H1 (cell line): ENCODE results near the gene HNRNPDL. TPM values are rescaled to one million over a fixed set of nuclear protein-coding genes. Genes with fewer than 3 reads are reported as not detected.
"Not testable (repeated sequence)": the region's sequence is repeated elsewhere in the genome, so short reads cannot be mapped to it uniquely, and the experiment has no call there.

Experiments used
- CTCF ChIA-PET: fragments of 300-600 bp; sonication (Branson Sonifier 250); formaldehyde crosslinking; loops from one replicate; lab custom pipeline; 2021; ENCODE audit not compliant: partially characterized antibody; lab: Charles Lee
- POLR2A ChIA-PET: fragments of 300-600 bp; sonication (Branson Sonifier 250); formaldehyde crosslinking; loops from one replicate; lab custom pipeline; 2021; ENCODE audit warnings: inconsistent platforms; ENCODE audit not compliant: partially characterized antibody; lab: Charles Lee
- DNase-seq, 2 experiments: peaks; one replicate each; pipeline versions ENCODE4 v3.0.0 to v3.0.0-alpha.2; 2010 to 2022; ENCODE audit warnings: low spot score in 2 of 2, low read depth in 1 of 2, mixed read lengths in 1 of 2
- FAIRE-seq: peaks from 2 replicates; lab custom pipeline; 2011; peaks lifted over from hg19 to GRCh38; lab: Jason Lieb, UNC
- H2AFZ ChIP-seq: 2 replicates; pipeline ENCODE4 v1.8.1; 2012; ENCODE audit warnings: low read length, inconsistent platforms
- H2AK5ac ChIP-seq: 2 replicates; pipeline ENCODE4 v1.6.1; 2013; ENCODE audit warnings: low read depth, low read length
- H2BK120ac ChIP-seq: replicated peaks from 2 replicates; pipeline ENCODE3; 2013; ENCODE audit warnings: low read depth, low read length, inconsistent platforms
- H2BK12ac ChIP-seq: 2 replicates; pipeline ENCODE4 v1.6.1; 2013; ENCODE audit warnings: low read depth, low read length
- H2BK15ac ChIP-seq: 2 replicates; pipeline ENCODE4 v1.6.1; 2013; ENCODE audit warnings: low read length
- H2BK20ac ChIP-seq: 2 replicates; pipeline ENCODE4 v1.6.1; 2013; ENCODE audit warnings: low read length
- H2BK5ac ChIP-seq: 2 replicates; pipeline ENCODE4 v1.6.1; 2013; ENCODE audit warnings: low read depth, low read length
- H3K14ac ChIP-seq: 2 replicates; pipeline ENCODE4 v1.6.1; 2013; ENCODE audit warnings: inconsistent platforms; ENCODE audit not compliant: insufficient read length
- H3K18ac ChIP-seq: 2 replicates; pipeline ENCODE4 v1.6.1; 2013; ENCODE audit warnings: low read length; ENCODE audit errors: extremely low read depth
- H3K23ac ChIP-seq: 2 replicates; pipeline ENCODE4 v1.6.1; 2013; ENCODE audit warnings: inconsistent platforms; ENCODE audit not compliant: insufficient read length
- H3K23me2 ChIP-seq: 2 replicates; pipeline ENCODE4 v1.6.1; 2013; ENCODE audit warnings: low read depth, low read length
- H3K27ac ChIP-seq: 2 replicates; pipeline ENCODE4 v1.6.1; 2011; ENCODE audit warnings: low read depth, low read length, inconsistent platforms
- H3K27me3 ChIP-seq, 4 experiments: replicated peaks in 1 of 4; 1 replicate in 1 of 4; 2 replicates in 3 of 4; pipeline versions ENCODE4 v1.6.1 to v1.8.1; 2011 to 2013; ENCODE audit warnings: low read length in 3 of 4, mild to moderate bottlenecking in 3 of 4, inconsistent platforms in 2 of 4, mixed read lengths in 2 of 4, moderate library complexity in 1 of 4; ENCODE audit not compliant: control insufficient read depth in 3 of 4, insufficient read depth in 3 of 4; ENCODE audit errors: extremely low read depth in 1 of 4
- H3K36me3 ChIP-seq, 4 experiments: 2 replicates each; pipeline versions ENCODE4 v1.6.1 to v1.8.1; 2011 to 2013; ENCODE audit warnings: mild to moderate bottlenecking in 4 of 4, low read length in 3 of 4, moderate library complexity in 2 of 4, control low read depth in 1 of 4, inconsistent platforms in 1 of 4; ENCODE audit not compliant: insufficient read depth in 4 of 4, control insufficient read depth in 2 of 4
- H3K4ac ChIP-seq: replicated peaks from 2 replicates; pipeline ENCODE3; 2013; ENCODE audit warnings: low read length, low read depth, mixed read lengths, inconsistent platforms; ENCODE audit not compliant: insufficient read length
- H3K4me1 ChIP-seq, 4 experiments: replicated peaks in 1 of 4; 1 replicate in 1 of 4; 2 replicates in 3 of 4; pipeline versions ENCODE4 v1.6.1 to v1.8.1; 2011 to 2013; ENCODE audit warnings: low read length in 3 of 4, inconsistent platforms in 2 of 4, mixed read lengths in 1 of 4; ENCODE audit not compliant: insufficient read depth in 4 of 4, control insufficient read depth in 3 of 4
- H3K4me2 ChIP-seq, 2 experiments: 2 replicates each; pipeline versions ENCODE4 v1.6.1 to v1.8.1; 2011 to 2013; ENCODE audit warnings: low read depth in 2 of 2, low read length in 2 of 2, control low read depth in 1 of 2, inconsistent platforms in 1 of 2, mild to moderate bottlenecking in 1 of 2; ENCODE audit not compliant: insufficient read depth in 1 of 2
- H3K4me3 ChIP-seq, 4 experiments: fragments of 200-600, 300-600 bp in 1 of 4; sonication (generic), shearing (Covaris generic), sonication (Bioruptor Twin) in 1 of 4; 2 replicates each; pipeline versions ENCODE4 v1.5.1 to v1.8.1; 2011 to 2016; ENCODE audit warnings: low read length in 4 of 4, low read depth in 3 of 4, control low read depth in 2 of 4, inconsistent platforms in 2 of 4, mild to moderate bottlenecking in 2 of 4, mixed read lengths in 1 of 4, moderate library complexity in 1 of 4; ENCODE audit not compliant: insufficient read depth in 2 of 4; ENCODE audit errors: extremely low read depth in 1 of 4
- H3K56ac ChIP-seq: replicated peaks from 2 replicates; pipeline ENCODE3; 2013; ENCODE audit warnings: low read depth, mild to moderate bottlenecking, mixed read lengths, low read length, inconsistent platforms; ENCODE audit not compliant: insufficient read length
- H3K79me1 ChIP-seq: 2 replicates; pipeline ENCODE4 v1.6.1; 2013; ENCODE audit warnings: low read depth, low read length, control low read depth
- H3K79me2 ChIP-seq, 2 experiments: 2 replicates each; pipeline versions ENCODE4 v1.6.1 to v1.8.1; 2012 to 2013; ENCODE audit warnings: low read length in 2 of 2, mild to moderate bottlenecking in 2 of 2, inconsistent platforms in 1 of 2; ENCODE audit not compliant: insufficient read depth in 2 of 2, control insufficient read depth in 1 of 2
- H3K9ac ChIP-seq, 4 experiments: replicated peaks in 1 of 4; 1 replicate in 1 of 4; 2 replicates in 3 of 4; pipeline versions ENCODE4 v1.6.1 to v1.8.1; 2011 to 2013; ENCODE audit warnings: low read depth in 3 of 4, low read length in 3 of 4, control low read depth in 2 of 4, mild to moderate bottlenecking in 2 of 4, moderate library complexity in 2 of 4, inconsistent platforms in 1 of 4; ENCODE audit errors: extremely low read depth in 1 of 4
- H3K9me3 ChIP-seq, 2 experiments: 2 replicates each; pipeline versions ENCODE4 v1.6.1 to v1.8.1; 2012 to 2013; ENCODE audit warnings: mild to moderate bottlenecking in 2 of 2, moderate library complexity in 2 of 2, control low read depth in 1 of 2, inconsistent platforms in 1 of 2, low read depth in 1 of 2, low read length in 1 of 2, mixed read lengths in 1 of 2; ENCODE audit not compliant: insufficient read depth in 2 of 2
- H4K20me1 ChIP-seq, 2 experiments: replicated peaks in 1 of 2; 2 replicates each; pipeline versions ENCODE3 to v1.8.1; 2011 to 2013; ENCODE audit warnings: inconsistent platforms in 2 of 2, low read length in 2 of 2, mild to moderate bottlenecking in 1 of 2; ENCODE audit not compliant: insufficient read depth in 2 of 2, control insufficient read depth in 1 of 2
- H4K5ac ChIP-seq: 2 replicates; pipeline ENCODE4 v1.6.1; 2013; ENCODE audit warnings: low read length, low read depth, mixed read lengths, inconsistent platforms; ENCODE audit not compliant: insufficient read length
- H4K8ac ChIP-seq: 2 replicates; pipeline ENCODE4 v1.8.0; 2013; ENCODE audit warnings: mild to moderate bottlenecking, moderate library complexity, low read length, inconsistent platforms; ENCODE audit not compliant: insufficient read depth; ENCODE audit errors: extremely low read depth
- H4K91ac ChIP-seq: replicated peaks from 2 replicates; pipeline ENCODE3; 2013; ENCODE audit warnings: low read length, mixed read lengths, inconsistent platforms; ENCODE audit not compliant: insufficient read length
- POU5F1 ChIP-seq: IDR thresholded peaks from 2 replicates; pipeline ENCODE4 v1.6.1; 2011; ENCODE audit warnings: low read depth, mild to moderate bottlenecking, low read length, moderate library complexity
- WGBS, 2 experiments: shearing (Covaris generic) in 1 of 2; methylation state at CpG; one replicate each; pipeline versions ENCODE4 v1.1.6 to v1.1.7; 2013 to 2015; ENCODE audit warnings: low lambda C conversion rate in 2 of 2, mixed read lengths in 2 of 2, inconsistent platforms in 1 of 2, low coverage in 1 of 2, missing lambda C conversion rate in 1 of 2; ENCODE audit not compliant: insufficient replicate concordance in 2 of 2, insufficient coverage in 1 of 2, insufficient read length in 1 of 2; ENCODE audit errors: extremely low coverage in 1 of 2, missing lambda C conversion rate in 1 of 2; 5-methylcytosine and 5-hydroxymethylcytosine counted together
- polyA plus RNA-seq, 7 experiments: library from polyadenylated mRNA; depleted of rRNA in 3 of 7; stranded (reverse) in 5 of 7; unstranded in 2 of 7; fragments of >200 nt in 5 of 7; fragments of 200-250 nt in 2 of 7; gene quantifications; 1 replicate in 5 of 7; 2 replicates in 1 of 7; 4 replicates in 1 of 7; pipeline versions ENCODE4 v1.2.1 to v1.2.3, GENCODE V29; 2011 to 2013; ENCODE audit warnings: missing spikeins in 2 of 7, mixed read lengths in 2 of 7
- total RNA-seq: library from RNA; stranded (reverse); fragmentation: NEBNext Ultra II Directional; extraction: Animal tissue kit (Norgen Biotek cat#: 25700); gene quantifications from 2 replicates; pipeline ENCODE4 v1.2.1, GENCODE V29; 2021

The HNRNPDL gene
- total and polyA plus RNA-seq, 2 of the 8 experiments (the other 6 are each of a cell fraction or from before 2014, with no cell fraction given) = 197 to 411 TPM

GRCh38 chr4:82479562-82479961 lies 49.3 kb upstream of the HNRNPDL start:
- no peak for TF ChIP-seq POU5F1
- Histone ChIP-seq H4K5ac (no peak overlapping the region), H2BK20ac (no peak overlapping the region), H3K23me2 (no peaks in the 10 kb centered on the region), H3K4ac (no peak overlapping the region), H3K23ac (no peak overlapping the region), H3K79me2 (no peaks in the 10 kb centered on the region), H3K27me3 (no peaks in the 10 kb centered on the region), H3K36me3 (no peaks in the 10 kb centered on the region), H2BK12ac (no peak overlapping the region), H2BK5ac (no peak overlapping the region), H2AK5ac (no peak overlapping the region), H4K8ac (no peak overlapping the region), H3K9ac (no peak overlapping the region), H3K56ac (no peak overlapping the region), H3K18ac (no peak overlapping the region), H3K9me3 (peaks cover 0 to 3% of the 10 kb centered on the region in 2 experiments; a peak in 1 of 4 replicates), H3K27ac (no peak overlapping the region), H3K4me3 (no peak overlapping the region), H2BK15ac (no peak overlapping the region), H4K20me1 (no peaks in the 10 kb centered on the region), H2BK120ac (no peak overlapping the region), H3K4me1 (no peaks in the 10 kb centered on the region), H3K14ac (no peak overlapping the region), H2AFZ (no peak overlapping the region), H4K91ac (no peak overlapping the region), H3K4me2 (no peak overlapping the region), H3K79me1 (no peaks in the 10 kb centered on the region)
- 96% methylated on average over 14 of the region's 14 CpGs; no CpG with 5 or more reads in 1 of the 2 experiments for WGBS, 2 experiments
- CTCF ChIA-PET = interaction anchor here (0.9 to 1.4 kb wide), 5 partner anchors 9 to 318 kb away, joined by 3 to 4 read pairs (median 4); partner anchors contain the start of gene SCD5
- POLR2A ChIA-PET = interaction anchor here (1.0 to 1.4 kb wide), 3 partner anchors 9 to 50 kb away, joined by 3 to 5 read pairs (median 3); no protein-coding TSS in a partner anchor
- DNase-seq (no peak), FAIRE-seq (no peak)

- H3K4ac ChIP-seq, H2AK5ac ChIP-seq, H3K4me2 ChIP-seq, H3K79me2 ChIP-seq, FAIRE-seq, H4K8ac ChIP-seq, H3K4me3 ChIP-seq, H2BK15ac ChIP-seq, DNase-seq, H3K23me2 ChIP-seq, H3K23ac ChIP-seq, H3K9me3 ChIP-seq, H2BK120ac ChIP-seq, H4K91ac ChIP-seq, H2BK12ac ChIP-seq, H2BK5ac ChIP-seq, H3K9ac ChIP-seq, H3K79me1 ChIP-seq, H3K56ac ChIP-seq, POLR2A ChIA-PET, H3K36me3 ChIP-seq, H4K5ac ChIP-seq, CTCF ChIA-PET, H3K27me3 ChIP-seq, H3K18ac ChIP-seq, H3K27ac ChIP-seq, H4K20me1 ChIP-seq, H3K14ac ChIP-seq, H3K4me1 ChIP-seq, H2BK20ac ChIP-seq, H2AFZ ChIP-seq: not testable (repeated sequence)
- WGBS, 2 experiments = 92% methylated on average over 9 of the region's 9 CpGs; no CpG with 5 or more reads in 1 of the 2 experiments
These were observed 47.2 kb upstream of the HNRNPDL start for GRCh38 chr4:82477469-82477868.
